GM13977 (cell line): Measurements from ENCODE around the gene ZNF334.

Source experiments
- DNase-seq: peaks from one replicate; pipeline ENCODE4 v3.0.0; 2012; ENCODE audit warnings: low spot score
- CTCF ChIP-seq: IDR thresholded peaks from 2 replicates; pipeline ENCODE4 v1.5.1; 2012; ENCODE audit warnings: mild to moderate bottlenecking, control low read depth; ENCODE audit not compliant: insufficient read depth; ENCODE audit errors: extremely low read depth, missing control alignments
- in situ Hi-C: fragments of 300-500 bp; cut with MboI; formaldehyde crosslinking; loops from one replicate; pipeline ENCODE4 v1.12.0; 2022; ENCODE audit warnings: low sequenced_read_pairs, low pct_unique_long_range_greater_than_20kb, mixed read lengths, inconsistent platforms; ENCODE audit not compliant: unreplicated experiment

The ZNF334 gene

GRCh38 chr20:46463852-46464251, 49.5 kb downstream of the ZNF334 start:
- in situ Hi-C loops = no loop called here
- DNase-seq = no peak
- no peak for TF ChIP-seq CTCF

- TF ChIP-seq CTCF = no peak
- DNase-seq = no peak
- in situ Hi-C loops = no loop called here
Measured at GRCh38 chr20:46461808-46462207, 51.6 kb downstream of the ZNF334 start.

GRCh38 chr20:46458866-46459750, 54.3 kb downstream of the ZNF334 start:
- in situ Hi-C loops = no loop called here
- DNase-seq = no peak
- TF ChIP-seq CTCF = no peak

GRCh38 chr20:46456255-46457028, 56.9 kb downstream of the ZNF334 start:
- no peak for TF ChIP-seq CTCF
- no peak for DNase-seq
- in situ Hi-C loops = no loop called here

GRCh38 chr20:46455729-46456128, 57.6 kb downstream of the ZNF334 start:
- no peak for TF ChIP-seq CTCF
- DNase-seq = no peak
- in situ Hi-C loops = no loop called here
